ENCODE data around the gene S100A4.
A peak's percentile ranks its signal among the peaks of the same experiment; 100 is the strongest.

S100A4 gene

GRCh38 chr1:153506386-153506785, 39.2 kb downstream of the S100A4 start:
- DNase-seq = no peak

GRCh38 chr1:153505576-153505975, 40.0 kb downstream of the S100A4 start:
- no peak for DNase-seq

- DNase-seq = no peak
Measured at GRCh38 chr1:153503766-153504165, 41.8 kb downstream of the S100A4 start.

- no peak for DNase-seq
Measured at GRCh38 chr1:153498746-153499145, 46.9 kb downstream of the S100A4 start.

- DNase-seq = no peak
Measured at GRCh38 chr1:153495536-153495935, 50.1 kb downstream of the S100A4 start.

- DNase-seq = peak; percentile 84
Measured at GRCh38 chr1:153494976-153495535, 50.5 kb downstream of the S100A4 start.

All from hematopoietic multipotent progenitor cell treated with erythropoietin and hydrocortisone succinate and interleukin-3 and kit ligand, for 6 days (in vitro differentiated cells).